ENCODE data around the gene IFFO2. TPM values are rescaled to one million over a fixed set of nuclear protein-coding genes. Genes with fewer than 3 reads are reported as not detected.
A peak's percentile ranks its signal among the peaks of the same experiment; 100 is the strongest.

Gene IFFO2
- total and polyA plus RNA-seq, 2 donors (not counting 1 experiment from before 2014, with no cell fraction given), result 5.8 to 10.4 TPM

- Histone ChIP-seq H3K27ac (ENCODE audit: insufficient read depth, low read length) (no peak overlapping the region), H2AFZ (ENCODE audit: low read length) (no peak overlapping the region), H3K27me3 (ENCODE audit: control insufficient read depth, insufficient read depth, low read length) (no peaks in the 10 kb centered on the region), H3K79me2 (ENCODE audit: control insufficient read depth, insufficient read depth, low read length) (no peaks in the 10 kb centered on the region), H3K4me1 (ENCODE audit: control insufficient read depth, extremely low read depth, insufficient read depth, low read length) (no peaks in the 10 kb centered on the region), H3K9ac (ENCODE audit: insufficient read depth, low read length) (no peak overlapping the region), H3K9me3 (ENCODE audit: control insufficient read depth, insufficient read depth, low read depth, low read length) (no peaks in the 10 kb centered on the region), H3K4me2 (ENCODE audit: extremely low read depth, insufficient read depth, low read length) (no peak overlapping the region), H3K36me3 (ENCODE audit: control insufficient read depth, insufficient read depth, low read length) (no peaks in the 10 kb centered on the region), H4K20me1 (ENCODE audit: control insufficient read depth, extremely low read depth, insufficient read depth, low read length) (peaks cover 2% of the 10 kb centered on the region), H3K4me3 (replicated peaks in 1 of 4; ENCODE audit: control extremely low read depth in 1 of 4, insufficient read depth in 1 of 4, low read depth in 3 of 4, low read length in 4 of 4) (no peak overlapping the region)
- no peak for DNase-seq (ENCODE audit: low read depth in 2 of 2)
- TF ChIP-seq EZH2 (IDR thresholded peaks at IDR 0.05; ENCODE audit: low read length, missing control alignments) (no peak), CTCF (conservative IDR thresholded peaks at IDR 0.05 in 1 of 2, IDR thresholded peaks at IDR 0.05 in 1 of 2; ENCODE audit: low read depth in 1 of 2, low read length in 2 of 2) (no peak)
Measured at GRCh38 chr1:18884727-18885126, 71.7 kb downstream of the IFFO2 start.

GRCh38 chr1:18884419-18884717, 72.1 kb downstream of the IFFO2 start:
- Histone ChIP-seq H3K27me3 (ENCODE audit: control insufficient read depth, insufficient read depth, low read length) (no peaks in the 10 kb centered on the region), H3K4me1 (ENCODE audit: control insufficient read depth, extremely low read depth, insufficient read depth, low read length) (no peaks in the 10 kb centered on the region), H3K4me2 (ENCODE audit: extremely low read depth, insufficient read depth, low read length) (no peak overlapping the region), H3K27ac (ENCODE audit: insufficient read depth, low read length) (no peak overlapping the region), H3K9ac (ENCODE audit: insufficient read depth, low read length) (no peak overlapping the region), H3K4me3 (replicated peaks in 1 of 4; ENCODE audit: control extremely low read depth in 1 of 4, insufficient read depth in 1 of 4, low read depth in 3 of 4, low read length in 4 of 4) (no peak overlapping the region), H3K36me3 (ENCODE audit: control insufficient read depth, insufficient read depth, low read length) (no peaks in the 10 kb centered on the region), H4K20me1 (ENCODE audit: control insufficient read depth, extremely low read depth, insufficient read depth, low read length) (peaks cover 2% of the 10 kb centered on the region), H2AFZ (ENCODE audit: low read length) (no peak overlapping the region), H3K9me3 (ENCODE audit: control insufficient read depth, insufficient read depth, low read depth, low read length) (no peaks in the 10 kb centered on the region), H3K79me2 (ENCODE audit: control insufficient read depth, insufficient read depth, low read length) (no peaks in the 10 kb centered on the region)
- TF ChIP-seq CTCF (conservative IDR thresholded peaks at IDR 0.05 in 1 of 2, IDR thresholded peaks at IDR 0.05 in 1 of 2; ENCODE audit: low read depth in 1 of 2, low read length in 2 of 2) (no peak), EZH2 (IDR thresholded peaks at IDR 0.05; ENCODE audit: low read length, missing control alignments) (no peak)
- DNase-seq (ENCODE audit: low read depth in 2 of 2), result no peak

GRCh38 chr1:18883636-18884418, 72.6 kb downstream of the IFFO2 start:
- Histone ChIP-seq H4K20me1 (ENCODE audit: control insufficient read depth, extremely low read depth, insufficient read depth, low read length) (peaks cover 2% of the 10 kb centered on the region), H3K79me2 (ENCODE audit: control insufficient read depth, insufficient read depth, low read length) (no peaks in the 10 kb centered on the region), H3K4me1 (ENCODE audit: control insufficient read depth, extremely low read depth, insufficient read depth, low read length) (no peaks in the 10 kb centered on the region), H3K4me2 (ENCODE audit: extremely low read depth, insufficient read depth, low read length) (no peak overlapping the region), H3K36me3 (ENCODE audit: control insufficient read depth, insufficient read depth, low read length) (no peaks in the 10 kb centered on the region), H2AFZ (ENCODE audit: low read length) (no peak overlapping the region), H3K27me3 (ENCODE audit: control insufficient read depth, insufficient read depth, low read length) (no peaks in the 10 kb centered on the region), H3K9me3 (ENCODE audit: control insufficient read depth, insufficient read depth, low read depth, low read length) (no peaks in the 10 kb centered on the region), H3K4me3 (replicated peaks in 1 of 4; ENCODE audit: control extremely low read depth in 1 of 4, insufficient read depth in 1 of 4, low read depth in 3 of 4, low read length in 4 of 4) (no peak overlapping the region), H3K27ac (ENCODE audit: insufficient read depth, low read length) (no peak overlapping the region), H3K9ac (ENCODE audit: insufficient read depth, low read length) (no peak overlapping the region)
- no peak for TF ChIP-seq EZH2 (IDR thresholded peaks at IDR 0.05; ENCODE audit: low read length, missing control alignments)
- peak; percentile 93 to 96 for TF ChIP-seq CTCF (conservative IDR thresholded peaks at IDR 0.05 in 1 of 2, IDR thresholded peaks at IDR 0.05 in 1 of 2; ENCODE audit: low read depth in 1 of 2, low read length in 2 of 2)
- peak; percentile 63 to 64 for DNase-seq (ENCODE audit: low read depth in 2 of 2)
